Measurements from ENCODE around the gene PRUNE2. TPM values are rescaled to one million over a fixed set of nuclear protein-coding genes. Genes with fewer than 3 reads are reported as not detected.
A peak's percentile ranks its signal among the peaks of the same experiment; 100 is the strongest.

The PRUNE2 gene
- total RNA-seq, 1 donor from 2014 or later: 3.3 TPM

DNA sequence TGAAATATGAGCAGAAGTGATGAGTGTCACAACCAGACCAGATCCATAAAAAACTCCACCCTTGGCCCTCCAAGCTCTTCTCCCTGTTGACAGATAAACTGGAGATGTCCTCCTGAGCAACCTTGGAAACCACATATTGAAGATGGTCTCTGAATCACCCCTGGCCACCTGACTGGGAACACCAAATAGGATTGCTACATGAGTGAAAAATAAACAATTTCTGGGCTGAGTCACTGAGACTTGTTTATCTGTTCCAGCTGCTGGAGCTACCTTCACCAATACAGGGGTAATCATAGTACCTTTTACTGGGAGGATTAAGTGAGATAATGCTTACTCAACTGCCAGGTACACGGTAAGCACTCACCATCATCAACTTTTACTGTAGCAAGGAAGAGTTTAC lies 88.4 kb downstream of the PRUNE2 start:
- no peaks in the 10 kb centered on the region for H3K4me1 Mint-ChIP-seq (ENCODE audit: unreplicated experiment)
- H3K9me3 Mint-ChIP-seq: no peaks in the 10 kb centered on the region
- no peak for DNase-seq (ENCODE audit: extremely low spot score, unreplicated experiment)
- peaks cover 43% of the 10 kb centered on the region for H3K27me3 Mint-ChIP-seq
- TF ChIP-seq, protein P1, sequence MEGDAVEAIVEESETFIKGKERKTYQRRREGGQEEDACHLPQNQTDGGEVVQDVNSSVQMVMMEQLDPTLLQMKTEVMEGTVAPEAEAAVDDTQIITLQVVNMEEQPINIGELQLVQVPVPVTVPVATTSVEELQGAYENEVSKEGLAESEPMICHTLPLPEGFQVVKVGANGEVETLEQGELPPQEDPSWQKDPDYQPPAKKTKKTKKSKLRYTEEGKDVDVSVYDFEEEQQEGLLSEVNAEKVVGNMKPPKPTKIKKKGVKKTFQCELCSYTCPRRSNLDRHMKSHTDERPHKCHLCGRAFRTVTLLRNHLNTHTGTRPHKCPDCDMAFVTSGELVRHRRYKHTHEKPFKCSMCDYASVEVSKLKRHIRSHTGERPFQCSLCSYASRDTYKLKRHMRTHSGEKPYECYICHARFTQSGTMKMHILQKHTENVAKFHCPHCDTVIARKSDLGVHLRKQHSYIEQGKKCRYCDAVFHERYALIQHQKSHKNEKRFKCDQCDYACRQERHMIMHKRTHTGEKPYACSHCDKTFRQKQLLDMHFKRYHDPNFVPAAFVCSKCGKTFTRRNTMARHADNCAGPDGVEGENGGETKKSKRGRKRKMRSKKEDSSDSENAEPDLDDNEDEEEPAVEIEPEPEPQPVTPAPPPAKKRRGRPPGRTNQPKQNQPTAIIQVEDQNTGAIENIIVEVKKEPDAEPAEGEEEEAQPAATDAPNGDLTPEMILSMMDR (conservative IDR thresholded peaks at IDR 0.05): no peak
- H3K4me3 Mint-ChIP-seq: no peak overlapping the region
- no peak overlapping the region for H3K27ac Mint-ChIP-seq
- no peaks in the 10 kb centered on the region for H3K36me3 Mint-ChIP-seq

DNA sequence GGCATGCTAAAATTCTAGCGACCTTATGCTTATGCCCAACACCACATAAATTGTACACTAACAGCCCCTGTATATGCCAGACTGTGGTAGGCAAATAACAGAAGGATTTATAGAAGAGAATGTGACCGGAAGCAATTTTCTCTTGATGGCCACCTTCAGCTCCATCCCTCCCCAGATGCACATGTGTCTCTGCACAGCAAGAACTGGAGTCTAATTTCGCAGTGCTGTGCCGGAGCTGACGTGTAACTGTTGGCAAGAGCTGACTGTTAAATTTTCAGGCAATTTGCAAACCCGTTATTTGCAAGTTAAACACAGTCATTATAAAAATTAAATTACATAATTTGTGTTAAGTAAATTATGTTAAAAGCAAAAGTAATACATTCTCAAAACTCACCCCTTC lies 93.3 kb downstream of the PRUNE2 start:
- no peaks in the 10 kb centered on the region for H3K36me3 Mint-ChIP-seq
- no peaks in the 10 kb centered on the region for H3K9me3 Mint-ChIP-seq
- DNase-seq (ENCODE audit: extremely low spot score, unreplicated experiment): no peak
- no peaks in the 10 kb centered on the region for H3K4me1 Mint-ChIP-seq (ENCODE audit: unreplicated experiment)
- no peak overlapping the region for H3K4me3 Mint-ChIP-seq
- H3K27me3 Mint-ChIP-seq: peaks cover 42% of the 10 kb centered on the region
- H3K27ac Mint-ChIP-seq: no peak overlapping the region
- TF ChIP-seq, protein P1 (conservative IDR thresholded peaks at IDR 0.05): no peak

DNA sequence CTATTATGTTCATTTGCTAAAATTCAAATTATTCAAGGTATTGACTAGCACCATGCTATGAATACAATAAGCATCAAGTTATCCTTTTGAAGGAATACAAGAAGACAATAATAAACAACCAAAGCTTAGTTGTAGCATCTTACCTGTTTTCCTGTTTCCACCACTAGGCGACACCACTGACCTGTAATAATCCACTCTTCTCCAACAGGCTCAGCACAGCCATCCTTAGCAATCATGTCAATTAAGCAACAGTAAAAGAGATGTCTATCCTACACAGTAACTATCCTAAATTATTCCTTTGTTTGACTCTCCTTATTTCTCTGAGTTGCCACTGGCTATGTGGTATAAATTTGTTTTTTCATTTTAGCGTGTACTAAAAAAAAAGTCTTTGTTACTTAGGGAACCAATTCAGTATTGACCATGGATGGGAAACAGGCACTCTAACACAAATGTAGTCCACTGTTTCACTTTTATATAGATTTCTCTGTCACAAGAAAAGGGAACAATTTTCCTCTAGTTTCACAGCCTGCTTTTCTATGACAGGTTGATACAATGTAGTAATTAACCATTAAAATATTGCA lies 95.4 kb downstream of the PRUNE2 start:
- Mint-ChIP-seq H3K4me1 (ENCODE audit: unreplicated experiment) (no peaks in the 10 kb centered on the region), H3K27ac (no peak overlapping the region), H3K36me3 (no peaks in the 10 kb centered on the region), H3K9me3 (no peaks in the 10 kb centered on the region), H3K4me3 (no peak overlapping the region), H3K27me3 (peaks cover 38% of the 10 kb centered on the region)
- TF ChIP-seq, protein P1 (conservative IDR thresholded peaks at IDR 0.05): peak; percentile 97
- no peak for DNase-seq (ENCODE audit: extremely low spot score, unreplicated experiment)

DNA sequence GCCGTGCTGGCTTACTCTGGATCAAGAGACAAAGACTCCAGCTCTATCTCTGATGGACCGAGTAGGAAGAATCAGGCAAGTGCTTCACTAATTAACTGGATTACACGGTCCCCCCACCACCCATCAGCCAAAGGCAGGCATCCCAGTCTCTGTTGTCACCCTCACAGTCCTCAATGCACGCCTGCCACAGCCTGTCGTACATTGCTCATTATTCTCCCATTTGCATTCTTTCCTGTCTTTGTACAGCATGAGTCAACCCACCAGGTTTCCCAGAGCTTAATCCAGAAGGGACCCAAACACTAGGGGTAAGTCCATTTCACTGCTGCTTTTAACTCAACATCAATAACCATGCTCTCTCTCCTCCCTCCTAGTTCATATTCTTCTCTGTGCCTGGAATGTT lies 97.3 kb downstream of the PRUNE2 start:
- TF ChIP-seq, protein P1 (conservative IDR thresholded peaks at IDR 0.05): no peak
- Mint-ChIP-seq H3K9me3 (no peaks in the 10 kb centered on the region), H3K27me3 (peaks cover 36% of the 10 kb centered on the region), H3K36me3 (no peaks in the 10 kb centered on the region), H3K4me1 (ENCODE audit: unreplicated experiment) (peaks cover 9% of the 10 kb centered on the region), H3K27ac (no peak overlapping the region), H3K4me3 (no peak overlapping the region)
- DNase-seq (ENCODE audit: extremely low spot score, unreplicated experiment): no peak

DNA sequence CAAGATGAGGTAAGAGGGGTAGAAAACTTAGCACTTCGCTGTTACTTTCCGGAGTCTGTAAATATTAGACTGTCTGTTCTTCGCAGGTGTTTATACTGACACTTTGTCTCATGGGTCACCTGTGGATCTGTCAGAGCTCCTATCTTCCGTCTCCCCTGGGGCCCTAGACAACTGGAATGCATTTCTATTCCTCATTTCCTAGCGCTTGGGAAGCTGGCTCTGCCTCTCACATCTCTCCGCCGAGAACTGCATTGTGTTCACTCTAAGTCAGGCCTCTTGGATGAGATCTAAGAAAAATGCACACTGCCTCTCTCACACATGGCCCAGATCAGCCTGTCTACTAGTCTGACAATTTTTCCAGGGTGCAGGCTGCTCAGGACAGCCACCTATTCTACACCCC lies 102.2 kb downstream of the PRUNE2 start:
- DNase-seq (ENCODE audit: extremely low spot score, unreplicated experiment): no peak
- Mint-ChIP-seq H3K27me3 (peaks cover 28% of the 10 kb centered on the region), H3K36me3 (no peaks in the 10 kb centered on the region), H3K9me3 (no peaks in the 10 kb centered on the region), H3K4me1 (ENCODE audit: unreplicated experiment) (peaks cover 18% of the 10 kb centered on the region), H3K27ac (no peak overlapping the region), H3K4me3 (peak overlapping the region; percentile 27)
- TF ChIP-seq, protein P1 (conservative IDR thresholded peaks at IDR 0.05): no peak

DNA sequence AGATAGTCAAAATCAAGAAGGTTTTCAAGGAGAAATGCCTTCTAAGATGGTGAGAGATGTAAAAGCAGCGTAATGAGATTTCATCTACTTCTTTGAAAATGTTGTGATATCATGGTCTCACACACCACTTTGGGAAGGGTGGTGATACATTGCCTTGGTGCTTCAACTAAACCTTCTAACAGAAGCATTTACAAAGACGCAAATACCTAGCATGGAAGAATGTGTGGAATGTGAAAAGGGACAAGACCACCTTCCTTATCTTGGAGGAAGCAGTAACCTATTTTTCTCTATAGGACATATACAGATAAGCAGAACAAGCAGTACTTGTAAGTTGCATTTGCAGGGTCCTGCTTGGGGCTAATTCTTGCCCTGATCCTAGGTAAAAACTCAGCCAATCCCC lies 102.8 kb downstream of the PRUNE2 start:
- TF ChIP-seq, protein P1 (conservative IDR thresholded peaks at IDR 0.05): no peak
- H3K4me1 Mint-ChIP-seq (ENCODE audit: unreplicated experiment): peaks cover 18% of the 10 kb centered on the region
- no peak overlapping the region for H3K4me3 Mint-ChIP-seq
- H3K27ac Mint-ChIP-seq: no peak overlapping the region
- peaks cover 25% of the 10 kb centered on the region for H3K27me3 Mint-ChIP-seq
- DNase-seq (ENCODE audit: extremely low spot score, unreplicated experiment): no peak
- no peaks in the 10 kb centered on the region for H3K36me3 Mint-ChIP-seq
- no peaks in the 10 kb centered on the region for H3K9me3 Mint-ChIP-seq

Measured in type B pancreatic cell (in vitro differentiated cells).